Mucosa of descending colon (tissue), 3 donors: Measurements from ENCODE around the gene RAPH1. TPM values are rescaled to one million over a fixed set of nuclear protein-coding genes. Genes with fewer than 3 reads are reported as not detected.
"Not testable (repeated sequence)": the region's sequence is repeated elsewhere in the genome, so short reads cannot be mapped to it uniquely, and the experiment has no call there.

Experiments used
- ATAC-seq: fragments of 200-7000 bp; cut with Tn5 transposase; one replicate; pipeline ENCODE4 v1.9.1; 2020; ENCODE audit warnings: mild to moderate bottlenecking, moderate library complexity
- DNase-seq, 3 donors: peaks; one replicate each; pipeline ENCODE4 v3.0.0-alpha.2; 2020
- H3K36me3 ChIP-seq: fragments of 200-600 bp; one replicate; pipeline ENCODE4 v1.8.0; 2021; ENCODE audit warnings: low read depth, mild to moderate bottlenecking
- H3K4me1 ChIP-seq: fragments of 200-600 bp; one replicate; pipeline ENCODE4 v1.8.0; 2021; ENCODE audit warnings: low read depth, mild to moderate bottlenecking
- H3K4me3 ChIP-seq: fragments of 200-600 bp; one replicate; pipeline ENCODE4 v1.8.0; 2021; ENCODE audit warnings: mild to moderate bottlenecking
- H3K9me3 ChIP-seq: fragments of 200-600 bp; one replicate; pipeline ENCODE4 v1.8.0; 2021; ENCODE audit warnings: mild to moderate bottlenecking
- intact Hi-C, 2 donors: fragments of 100-400 bp; cut with DNase I in 1 of 2; cut with micrococcal nuclease in 1 of 2; formaldehyde crosslinking; loops; one replicate each; pipeline versions ENCODE4 v1.11.0 to v1.11.1; 2022; cut with DNase I, micrococcal nuclease
- total RNA-seq, 3 donors: library from RNA; stranded (reverse); fragmentation: NEBNext Ultra II Directional in 2 of 3; extraction: Animal tissue kit (Norgen Biotek cat#: 25700) in 2 of 3; gene quantifications; one replicate each; pipeline versions ENCODE4 v1.2.1 to v1.2.4, GENCODE V29; 2021 to 2023
- TF ChIP-seq, protein P1 (sequence below): fragments of 200-600 bp; IDR thresholded peaks from one replicate; pipeline ENCODE4 v1.8.0; 2022; ENCODE audit warnings: antibody characterized with exemption, mild to moderate bottlenecking
- donor health status: DM: no; HTN: no; CAD: no; lungs with moderate emphysema.
- donor health status: DM: no; HTN: no; CAD: no.
- donor health status: DM: no; HTN: yes; CAD: no.

Gene RAPH1
- total RNA-seq, 3 donors from 2014 or later, result 48.4 to 60.2 (median 50.4) TPM

DNA sequence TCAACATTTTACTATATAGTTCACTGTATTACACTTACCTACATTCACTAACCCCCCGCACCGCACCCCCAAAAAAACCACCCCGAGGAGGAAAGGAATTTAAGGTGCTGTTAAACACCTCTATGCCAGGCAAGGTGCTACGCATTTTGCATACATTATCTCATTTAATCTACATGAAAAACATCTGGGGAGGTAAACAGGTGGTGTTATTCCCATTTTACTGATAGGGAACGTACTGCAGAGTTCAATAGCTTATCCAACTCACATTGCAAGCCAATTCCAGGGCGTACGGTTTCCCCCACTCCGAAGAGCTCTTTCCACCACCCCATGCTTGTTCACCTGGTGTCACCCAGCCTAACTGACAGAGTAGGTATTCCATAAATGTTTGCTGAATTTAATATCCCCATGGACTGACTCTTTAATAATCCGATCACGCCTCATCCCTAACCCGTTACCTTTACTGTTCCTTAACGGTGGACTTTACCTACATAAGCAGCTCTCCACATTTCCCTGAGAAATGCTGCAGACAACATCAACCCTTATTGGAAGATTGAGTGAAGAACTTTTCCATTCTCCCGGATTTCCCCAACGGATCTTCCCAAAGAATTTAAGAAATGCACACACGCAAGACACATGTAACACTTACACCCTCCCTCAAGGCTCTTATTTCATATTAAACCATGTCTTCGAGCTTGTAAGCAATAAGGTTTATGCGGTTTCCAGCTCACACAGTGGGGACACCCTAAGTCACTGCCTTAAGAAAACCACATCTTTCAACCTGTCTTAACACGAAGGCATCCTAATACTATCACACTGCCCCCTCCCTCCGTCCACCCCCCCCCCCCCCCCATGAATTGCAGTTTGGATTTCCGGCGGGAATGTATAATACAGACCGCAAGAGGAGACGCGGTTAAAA, 1.2 kb downstream of the RAPH1 start:
- Histone ChIP-seq H3K36me3 (no peaks in the 10 kb centered on the region), H3K9me3 (no peaks in the 10 kb centered on the region), H3K4me3 (peak overlapping the region; percentile 81), H3K4me1 (peaks cover 5% of the 10 kb centered on the region)
- DNase-seq (peak in 1 of 3 donors; percentile 23), ATAC-seq (no peak)
- intact Hi-C loops, result no loop called here
- TF ChIP-seq, protein P1, sequence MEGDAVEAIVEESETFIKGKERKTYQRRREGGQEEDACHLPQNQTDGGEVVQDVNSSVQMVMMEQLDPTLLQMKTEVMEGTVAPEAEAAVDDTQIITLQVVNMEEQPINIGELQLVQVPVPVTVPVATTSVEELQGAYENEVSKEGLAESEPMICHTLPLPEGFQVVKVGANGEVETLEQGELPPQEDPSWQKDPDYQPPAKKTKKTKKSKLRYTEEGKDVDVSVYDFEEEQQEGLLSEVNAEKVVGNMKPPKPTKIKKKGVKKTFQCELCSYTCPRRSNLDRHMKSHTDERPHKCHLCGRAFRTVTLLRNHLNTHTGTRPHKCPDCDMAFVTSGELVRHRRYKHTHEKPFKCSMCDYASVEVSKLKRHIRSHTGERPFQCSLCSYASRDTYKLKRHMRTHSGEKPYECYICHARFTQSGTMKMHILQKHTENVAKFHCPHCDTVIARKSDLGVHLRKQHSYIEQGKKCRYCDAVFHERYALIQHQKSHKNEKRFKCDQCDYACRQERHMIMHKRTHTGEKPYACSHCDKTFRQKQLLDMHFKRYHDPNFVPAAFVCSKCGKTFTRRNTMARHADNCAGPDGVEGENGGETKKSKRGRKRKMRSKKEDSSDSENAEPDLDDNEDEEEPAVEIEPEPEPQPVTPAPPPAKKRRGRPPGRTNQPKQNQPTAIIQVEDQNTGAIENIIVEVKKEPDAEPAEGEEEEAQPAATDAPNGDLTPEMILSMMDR, result no peak

DNA sequence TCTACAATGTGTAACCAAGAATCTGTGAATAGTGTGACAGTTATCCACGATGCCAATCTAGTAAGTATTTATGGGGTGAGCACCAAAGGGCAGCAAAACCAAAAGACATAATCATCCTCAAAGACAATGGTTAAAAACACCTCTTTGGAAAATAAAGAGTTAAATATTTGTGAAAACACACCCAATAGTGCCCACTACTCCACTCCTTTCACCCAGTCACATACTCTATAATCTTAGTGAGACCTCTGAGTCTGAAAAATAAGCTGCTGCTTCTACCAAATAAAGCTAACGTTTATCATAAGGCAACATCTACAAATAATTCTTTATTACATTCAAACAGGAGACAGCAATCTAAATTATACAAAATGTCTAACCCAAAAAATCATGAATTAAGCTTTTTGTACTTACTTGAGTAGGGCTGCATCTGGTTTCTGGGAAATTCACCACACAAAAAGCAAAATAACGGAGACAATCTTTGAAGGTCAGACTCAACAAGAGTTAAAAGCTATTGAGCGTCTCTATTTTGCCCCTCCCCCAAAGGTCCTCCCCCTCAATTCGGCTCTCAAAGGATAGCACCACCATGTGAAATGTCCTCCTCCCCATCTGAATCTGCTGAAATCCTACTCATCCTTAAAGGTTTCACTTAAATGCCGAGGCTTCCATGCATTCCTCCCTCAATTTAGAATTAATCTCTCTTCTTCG, 2.0 kb downstream of the RAPH1 start:
- Histone ChIP-seq H3K9me3 (no peaks in the 10 kb centered on the region), H3K4me3 (no peak overlapping the region), H3K4me1 (peaks cover 5% of the 10 kb centered on the region), H3K36me3 (no peaks in the 10 kb centered on the region)
- intact Hi-C loops, result no loop called here
- DNase-seq (peak in 1 of 3 donors; percentile 19), ATAC-seq (no peak)
- TF ChIP-seq, protein P1, result no peak

DNA sequence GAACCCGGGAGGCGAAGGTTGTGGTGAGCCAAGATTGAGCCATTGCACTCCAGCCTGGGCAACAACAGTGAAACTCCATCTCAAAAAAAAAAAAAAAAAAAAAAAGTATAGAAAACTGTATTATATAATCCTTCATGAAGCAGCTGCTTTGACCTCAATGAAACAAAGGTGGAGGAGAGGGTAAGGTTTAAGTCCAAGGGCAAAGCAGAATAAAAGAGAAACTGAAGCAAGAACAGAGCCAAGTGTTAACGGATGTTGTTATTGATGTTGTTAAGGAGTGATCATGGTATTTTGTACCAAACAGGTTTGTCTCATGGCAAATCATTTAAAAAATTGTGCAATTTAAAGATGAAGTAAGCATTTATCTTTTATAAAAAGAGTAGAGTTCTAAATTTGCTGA, 7.4 kb downstream of the RAPH1 start:
- TF ChIP-seq, protein P1, result no peak
- no peaks in the 10 kb centered on the region for H3K4me1 ChIP-seq
- no peaks in the 10 kb centered on the region for H3K9me3 ChIP-seq
- DNase-seq, result no peak
- no peak overlapping the region for H3K4me3 ChIP-seq
- no peaks in the 10 kb centered on the region for H3K36me3 ChIP-seq
- ATAC-seq, result peak; percentile 33
- intact Hi-C loops, result no loop called here

DNA sequence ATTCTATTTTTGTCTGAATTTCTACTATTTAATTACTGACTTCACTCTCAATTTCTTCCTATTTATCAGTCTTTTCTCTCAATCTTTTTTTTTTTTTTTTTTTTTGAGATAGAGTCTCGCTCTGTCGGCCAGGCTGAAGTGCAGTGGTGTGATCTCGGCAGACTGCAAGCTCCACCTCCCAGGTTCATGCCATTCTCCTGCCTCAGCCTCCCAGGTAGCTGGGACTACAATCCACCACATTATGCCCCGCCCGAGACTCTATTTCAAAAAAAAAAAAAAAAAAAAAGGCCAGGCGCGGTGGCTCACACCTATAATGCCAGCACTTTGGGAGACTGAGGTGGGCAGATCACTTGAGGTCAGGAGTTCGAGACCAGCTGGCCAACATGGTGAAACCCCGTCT, 21.8 kb downstream of the RAPH1 start:
- H3K4me3 ChIP-seq, H3K36me3 ChIP-seq, intact Hi-C loops, ATAC-seq, DNase-seq, H3K9me3 ChIP-seq, H3K4me1 ChIP-seq: not testable (repeated sequence)

DNA sequence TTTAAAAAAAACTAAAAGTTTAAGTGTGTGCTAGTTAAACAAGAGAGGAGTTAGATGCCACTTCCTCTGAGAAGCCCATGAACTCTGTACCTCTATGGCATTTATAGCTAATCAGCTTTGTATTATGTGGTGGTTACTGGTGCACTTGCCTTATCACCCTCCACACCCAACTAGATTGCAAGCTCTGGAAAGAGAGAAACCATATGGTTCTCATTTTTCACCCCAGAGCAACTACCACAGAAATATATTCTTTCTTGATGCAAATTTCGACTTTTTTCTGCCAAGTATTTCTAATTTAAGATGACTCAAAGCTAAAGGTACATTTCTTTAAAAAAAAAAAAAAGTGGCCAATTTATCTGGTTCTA, 24.2 kb downstream of the RAPH1 start:
- intact Hi-C loops, result no loop called here
- no peaks in the 10 kb centered on the region for H3K4me1 ChIP-seq
- ATAC-seq (peak; percentile 99), DNase-seq (peak in 1 of 3 donors; percentile 35)
- H3K36me3 ChIP-seq, result no peaks in the 10 kb centered on the region
- H3K9me3 ChIP-seq, result no peaks in the 10 kb centered on the region
- H3K4me3 ChIP-seq, result no peak overlapping the region
- TF ChIP-seq, protein P1, result no peak
